GM12878 (cell line): ENCODE measurements around the gene MYBPC1. TPM values are rescaled to one million over a fixed set of nuclear protein-coding genes. Genes with fewer than 3 reads are reported as not detected.

Source experiments
- ATAC-seq: fragments of 200-7000 bp; cut with Tn5 transposase; 3 replicates; pipeline ENCODE4 v1.9.1; 2020; ENCODE audit warnings: mild to moderate bottlenecking, moderate library complexity
- BruUV-seq: library from RNA; stranded (reverse); fragments of 400-500 nt; replicated peaks from 2 replicates; lab custom pipeline; 2021; lab: Mats Ljungman, UMichigan
- CTCF ChIA-PET: fragments of 300-600 bp; sonication (Branson Sonifier 250); formaldehyde crosslinking; extraction: SDS; loops from one replicate; lab custom pipeline; 2021; ENCODE audit warnings: inconsistent platforms; lab: Yijun Ruan, JAX
- POLR2A ChIA-PET: fragments of 350-600 bp; formaldehyde crosslinking; extraction: SDS; loops from one replicate; lab custom pipeline; 2021; ENCODE audit warnings: inconsistent platforms; lab: Charles Lee
- RAD21 ChIA-PET: fragments of 300-600 bp; sonication (Branson Sonifier 250); formaldehyde crosslinking; loops from one replicate; lab custom pipeline; 2023; ENCODE audit warnings: antibody characterized with exemption; ENCODE audit not compliant: unreplicated experiment; lab: Charles Lee
- SMC1A ChIA-PET: fragments of 300-600 bp; sonication (Branson Sonifier 250); formaldehyde crosslinking; loops from one replicate; lab custom pipeline; 2023; ENCODE audit not compliant: unreplicated experiment, uncharacterized antibody; lab: Charles Lee
- DNase-seq: peaks from one replicate; pipeline ENCODE4 v3.0.0-alpha.2; 2011; ENCODE audit warnings: low read depth, low spot score
- FAIRE-seq: peaks from 3 replicates; lab custom pipeline; 2011; peaks lifted over from hg19 to GRCh38; lab: Jason Lieb, UNC
- H2AFZ ChIP-seq: 2 replicates; pipeline ENCODE4 v1.6.0; 2011; ENCODE audit warnings: low read depth, low read length, control low read depth; ENCODE audit not compliant: control insufficient read depth
- H3K27ac ChIP-seq: 2 replicates; pipeline ENCODE4 v1.5.1; 2011; ENCODE audit warnings: control low read depth; ENCODE audit not compliant: control insufficient read depth, insufficient read depth
- H3K27me3 ChIP-seq, 2 experiments: replicated peaks in 1 of 2; 2 replicates each; pipeline versions ENCODE4 v1.6.0 to v1.6.1; 2011; ENCODE audit warnings: low read length in 1 of 2; ENCODE audit not compliant: control insufficient read depth in 2 of 2, insufficient read depth in 2 of 2
- H3K36me3 ChIP-seq, 2 experiments: 2 replicates each; pipeline ENCODE4 v1.5.1; 2011; ENCODE audit warnings: low read length in 1 of 2; ENCODE audit not compliant: control insufficient read depth in 2 of 2, insufficient read depth in 2 of 2
- H3K4me1 ChIP-seq: 2 replicates; pipeline ENCODE4 v1.6.1; 2011; ENCODE audit warnings: mild to moderate bottlenecking, low read length, moderate library complexity, mixed read lengths; ENCODE audit not compliant: control insufficient read depth, insufficient read depth
- H3K4me2 ChIP-seq: 2 replicates; pipeline ENCODE4 v1.6.0; 2011; ENCODE audit warnings: control low read depth; ENCODE audit not compliant: control insufficient read depth, insufficient read depth
- H3K4me3 ChIP-seq: fragments of 200-600 bp; sonication (generic); 2 replicates; pipeline ENCODE4 v1.5.1; 2016
- H3K79me2 ChIP-seq: 2 replicates; pipeline ENCODE4 v1.6.0; 2011; ENCODE audit warnings: low read length; ENCODE audit not compliant: control insufficient read depth, insufficient read depth
- H3K9ac ChIP-seq: 2 replicates; pipeline ENCODE4 v1.8.0; 2011; ENCODE audit warnings: low read length, control low read depth, mixed read lengths; ENCODE audit not compliant: control insufficient read depth, insufficient read depth
- H3K9me3 ChIP-seq: replicated peaks from 3 replicates; pipeline ENCODE4 v1.5.1; 2011; ENCODE audit warnings: mild to moderate bottlenecking, low read length; ENCODE audit not compliant: control insufficient read depth, insufficient read depth
- H4K20me1 ChIP-seq: 2 replicates; pipeline ENCODE4 v1.6.0; 2011; ENCODE audit not compliant: control insufficient read depth, insufficient read depth
- CREB1 ChIP-seq: IDR thresholded peaks from 2 replicates; pipeline ENCODE4 v1.6.1; 2012; ENCODE audit warnings: low read depth, mild to moderate bottlenecking, inconsistent platforms
- E4F1 ChIP-seq: fragments of 450-650 bp; IDR thresholded peaks from 2 replicates; pipeline ENCODE4 v1.6.1; 2018; ENCODE audit warnings: borderline replicate concordance, mild to moderate bottlenecking; ENCODE audit not compliant: partially characterized antibody
- HCFC1 ChIP-seq: fragments of 150-350 bp; IDR thresholded peaks from 2 replicates; pipeline ENCODE4 v1.6.1; 2014; ENCODE audit warnings: low read length
- NR2C1 ChIP-seq: fragments of 450-650 bp; IDR thresholded peaks from 2 replicates; pipeline ENCODE4 v1.6.1; 2017; ENCODE audit warnings: antibody characterized with exemption, mild to moderate bottlenecking, moderate library complexity
- RCOR1 ChIP-seq: conservative IDR thresholded peaks from 2 replicates; pipeline ENCODE4 v1.6.1; 2012; ENCODE audit warnings: low read depth, low read length, improper control_type of control experiment
- RFX5 ChIP-seq: IDR thresholded peaks from 2 replicates; pipeline ENCODE4 v1.6.1; 2011; ENCODE audit warnings: low read depth, low read length, improper control_type of control experiment
- TCF3 ChIP-seq: IDR thresholded peaks from 2 replicates; pipeline ENCODE4 v1.6.1; 2012; ENCODE audit warnings: low read depth, mild to moderate bottlenecking, low read length, borderline replicate concordance; ENCODE audit not compliant: insufficient read depth
- ZNF207 ChIP-seq: fragments of 450-650 bp; IDR thresholded peaks from 2 replicates; pipeline ENCODE4 v1.6.1; 2014; ENCODE audit warnings: antibody characterized with exemption, mild to moderate bottlenecking, borderline replicate concordance
- WGBS: methylation state at CpG from one replicate; pipeline ENCODE4 v1.1.6; 2016; ENCODE audit warnings: low lambda C conversion rate; ENCODE audit not compliant: insufficient replicate concordance, insufficient coverage; ENCODE audit errors: missing lambda C conversion rate; 5-methylcytosine and 5-hydroxymethylcytosine counted together
- in situ Hi-C: fragments of 300-500 bp; cut with MboI; formaldehyde crosslinking; loops from 9 replicates; pipeline ENCODE4 v1.14.3; 2018; ENCODE audit warnings: mixed read lengths
- intact Hi-C: fragments of 100-400 bp; cut with micrococcal nuclease; formaldehyde crosslinking; loops from one replicate; pipeline ENCODE4 v1.14.2; 2022; ENCODE audit not compliant: unreplicated experiment
- polyA plus RNA-seq, 11 experiments: library from polyadenylated mRNA; depleted of rRNA in 4 of 11; unstranded in 6 of 11; stranded (reverse) in 5 of 11; fragments of >200 nt; fragmentation: Nextera tagmentation in 4 of 11; fragmentation: Illumina TruSeq in 1 of 11; extraction: Ambion mirVana in 4 of 11; extraction: Trizol in 1 of 11; gene quantifications; 1 replicate in 1 of 11; 2 replicates in 10 of 11; pipeline versions ENCODE4 v1.2.1 to v1.2.3, GENCODE V29; 2011 to 2016; ENCODE audit warnings: inconsistent platforms in 2 of 11, missing spikeins in 2 of 11, low read depth in 1 of 11
- total RNA-seq, 4 experiments: library from RNA; depleted of rRNA in 3 of 4; stranded (reverse); fragments of >200 nt in 3 of 4; fragmentation: Illumina TruSeq in 1 of 4; extraction: Trizol in 1 of 4; gene quantifications; 2 replicates each; pipeline versions ENCODE4 v1.2.1 to v1.2.3, GENCODE V29; 2013 to 2021

The MYBPC1 gene
- total and polyA plus RNA-seq, 10 of the 15 experiments (the other 5 are each of a cell fraction or from before 2014, with no cell fraction given), result not detected

DNA sequence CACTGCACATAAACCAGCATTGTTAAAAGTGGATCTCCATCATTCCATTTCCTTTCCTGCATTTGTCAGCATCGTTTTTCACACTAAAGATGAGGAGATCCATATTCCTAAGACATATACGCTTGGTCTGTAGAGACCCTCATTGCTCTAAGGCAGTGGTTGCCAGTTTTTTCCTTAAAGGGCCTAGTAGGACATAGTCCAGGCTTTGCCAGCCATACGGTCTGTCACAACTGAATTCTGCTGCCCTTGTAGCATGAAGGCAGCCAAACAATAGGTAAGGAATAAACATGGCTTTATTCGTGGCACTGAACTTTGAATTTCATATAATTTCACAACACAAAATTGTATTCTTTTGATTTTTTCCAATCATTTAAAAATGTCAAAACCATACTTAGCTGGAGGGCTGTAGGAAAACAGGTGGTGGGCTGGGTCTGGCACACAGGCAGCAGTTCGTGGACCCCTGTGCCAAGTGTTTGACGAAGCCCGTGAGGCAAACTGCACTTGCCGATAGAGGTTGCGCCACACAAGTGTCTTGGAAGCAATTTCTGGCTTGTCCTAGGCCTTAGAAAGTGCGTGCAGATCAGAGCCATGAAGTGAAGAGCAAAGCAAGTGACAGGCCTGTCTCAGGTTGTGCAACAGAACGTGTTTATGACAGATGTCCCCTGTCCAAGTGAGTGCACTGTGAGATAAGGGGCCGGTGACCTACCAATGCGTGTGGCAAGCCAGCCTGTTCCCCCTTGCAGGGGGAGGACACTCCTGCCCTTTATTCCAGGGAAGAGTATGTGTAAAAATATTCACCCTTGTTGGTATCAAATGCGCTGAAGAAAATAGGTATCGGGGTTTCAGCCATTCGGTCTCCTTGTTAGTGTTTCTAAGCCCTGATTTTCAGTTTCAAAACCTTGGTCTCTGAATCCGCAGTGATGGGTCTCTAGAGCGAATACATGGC is 101.8 kb downstream of the MYBPC1 start:
- peak overlapping the region; percentile 97 for H2AFZ ChIP-seq
- ChIA-PET SMC1A (interaction anchor here (1.2 kb wide), 1 partner anchor 24 kb away, joined by 7 read pairs; no protein-coding TSS in a partner anchor), RAD21 (no interaction called here), POLR2A (no interaction called here), CTCF (no interaction called here)
- peak overlapping the region; percentile 81 for H3K4me3 ChIP-seq
- ATAC-seq (no peak; the same call in 2 of the 3 replicates), FAIRE-seq (peak; percentile 64), DNase-seq (no peak)
- no peak overlapping the region; the same call in 1 of the 2 replicates for H3K27ac ChIP-seq
- no peaks in the 10 kb centered on the region for H3K27me3 ChIP-seq
- TF ChIP-seq CREB1, result no peak
- no peak for TF ChIP-seq HCFC1
- TF ChIP-seq NR2C1, result no peak
- TF ChIP-seq TCF3, result no peak
- TF ChIP-seq E4F1, result no peak
- no peak for TF ChIP-seq RFX5
- no peak for TF ChIP-seq ZNF207
- TF ChIP-seq RCOR1, result no peak
- BruUV-seq, result no TSS peak
- 52% methylated on average over 18 of the region's 18 CpGs for WGBS
- H3K9ac ChIP-seq, result peak overlapping the region; percentile 58; the same call in 1 of the 2 replicates
- peaks cover 4% of the 10 kb centered on the region for H3K4me1 ChIP-seq
- H3K79me2 ChIP-seq, result no peaks in the 10 kb centered on the region
- in situ Hi-C loops, result no loop called here
- H4K20me1 ChIP-seq, result no peaks in the 10 kb centered on the region
- no peaks in the 10 kb centered on the region for H3K36me3 ChIP-seq
- peak overlapping the region; percentile 86 for H3K4me2 ChIP-seq
- H3K9me3 ChIP-seq, result no peaks in the 10 kb centered on the region
- intact Hi-C loops, result loop anchor here (10.0 kb wide), 1 partner anchor 122 kb away; no protein-coding TSS in a partner anchor
